ENCODE results near the gene SPR.

- no peak for TF ChIP-seq POLR2A (IDR thresholded peaks at IDR 0.05)
- TF ChIP-seq, protein P1, sequence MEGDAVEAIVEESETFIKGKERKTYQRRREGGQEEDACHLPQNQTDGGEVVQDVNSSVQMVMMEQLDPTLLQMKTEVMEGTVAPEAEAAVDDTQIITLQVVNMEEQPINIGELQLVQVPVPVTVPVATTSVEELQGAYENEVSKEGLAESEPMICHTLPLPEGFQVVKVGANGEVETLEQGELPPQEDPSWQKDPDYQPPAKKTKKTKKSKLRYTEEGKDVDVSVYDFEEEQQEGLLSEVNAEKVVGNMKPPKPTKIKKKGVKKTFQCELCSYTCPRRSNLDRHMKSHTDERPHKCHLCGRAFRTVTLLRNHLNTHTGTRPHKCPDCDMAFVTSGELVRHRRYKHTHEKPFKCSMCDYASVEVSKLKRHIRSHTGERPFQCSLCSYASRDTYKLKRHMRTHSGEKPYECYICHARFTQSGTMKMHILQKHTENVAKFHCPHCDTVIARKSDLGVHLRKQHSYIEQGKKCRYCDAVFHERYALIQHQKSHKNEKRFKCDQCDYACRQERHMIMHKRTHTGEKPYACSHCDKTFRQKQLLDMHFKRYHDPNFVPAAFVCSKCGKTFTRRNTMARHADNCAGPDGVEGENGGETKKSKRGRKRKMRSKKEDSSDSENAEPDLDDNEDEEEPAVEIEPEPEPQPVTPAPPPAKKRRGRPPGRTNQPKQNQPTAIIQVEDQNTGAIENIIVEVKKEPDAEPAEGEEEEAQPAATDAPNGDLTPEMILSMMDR (IDR thresholded peaks at IDR 0.05) = no peak
Observed at GRCh38 chr2:72871880-72872279, 15.3 kb upstream of the SPR start.
